HG03280 (cell line): Measurements from ENCODE around the gene SIM2.

Experiments
- ATAC-seq: cut with Tn5 transposase; IDR thresholded peaks from one replicate; pipeline ENCODE4 v1.9.1; 2021; ENCODE audit warnings: mild to moderate bottlenecking, moderate library complexity; ENCODE audit not compliant: unreplicated experiment

SIM2 gene

DNA sequence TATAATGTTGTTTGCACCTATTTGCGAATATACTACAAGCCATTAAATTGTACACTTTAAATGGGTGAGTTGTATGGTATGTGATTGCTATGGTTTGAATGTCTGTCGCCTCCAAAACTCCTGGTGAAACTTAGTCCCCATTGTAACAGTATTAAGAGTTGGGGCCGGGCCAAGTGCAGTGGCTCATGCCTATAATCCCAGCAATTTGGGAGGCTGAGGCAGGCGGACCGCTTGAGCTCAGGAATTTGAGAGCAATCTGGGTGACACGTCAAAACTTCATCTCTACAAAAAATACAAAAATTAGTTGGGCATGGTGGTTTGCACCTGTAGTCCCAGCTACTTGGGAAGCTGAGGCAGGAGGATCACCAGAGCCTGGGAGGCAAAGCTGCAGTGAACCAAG, 12.0 kb upstream of the SIM2 start:
- ATAC-seq: no peak

DNA sequence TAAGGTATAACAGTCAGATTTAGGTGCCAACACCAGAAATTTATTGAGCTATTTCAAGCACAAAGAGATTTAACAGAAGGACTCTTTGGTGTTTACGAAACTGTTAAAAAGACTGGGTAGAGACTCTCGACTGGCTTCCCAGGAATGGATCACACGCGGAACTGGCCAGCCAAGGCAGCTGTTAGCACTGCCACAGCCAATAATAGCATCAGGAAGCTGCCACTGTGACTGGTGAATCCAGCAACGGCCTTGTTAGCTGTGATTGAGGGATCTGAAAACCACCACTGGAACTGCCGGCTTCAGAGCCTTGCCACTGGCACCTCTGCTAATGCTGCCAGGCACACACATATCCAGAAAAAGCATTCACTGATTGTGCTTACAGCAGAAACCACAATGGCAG, 10.6 kb upstream of the SIM2 start:
- no peak for ATAC-seq

DNA sequence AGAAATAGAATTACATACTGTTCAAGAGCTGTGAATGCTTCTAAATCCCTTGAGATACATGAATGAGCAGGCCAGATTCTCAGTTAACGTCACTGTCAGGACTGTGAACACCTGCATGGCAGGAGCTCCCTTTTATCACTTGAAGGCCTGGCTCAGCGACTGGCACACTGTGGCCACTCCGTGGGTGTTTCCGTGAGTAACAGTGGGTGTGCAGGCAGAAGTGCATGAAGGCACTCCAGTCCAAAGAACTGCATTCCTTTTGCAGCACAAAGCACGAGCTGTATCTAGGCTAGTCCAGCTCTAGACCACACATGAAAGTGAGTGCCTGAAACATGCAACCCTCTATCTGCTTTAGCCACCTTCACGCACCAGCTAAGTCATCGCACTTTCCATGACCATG, 9.6 kb upstream of the SIM2 start:
- ATAC-seq: no peak

DNA sequence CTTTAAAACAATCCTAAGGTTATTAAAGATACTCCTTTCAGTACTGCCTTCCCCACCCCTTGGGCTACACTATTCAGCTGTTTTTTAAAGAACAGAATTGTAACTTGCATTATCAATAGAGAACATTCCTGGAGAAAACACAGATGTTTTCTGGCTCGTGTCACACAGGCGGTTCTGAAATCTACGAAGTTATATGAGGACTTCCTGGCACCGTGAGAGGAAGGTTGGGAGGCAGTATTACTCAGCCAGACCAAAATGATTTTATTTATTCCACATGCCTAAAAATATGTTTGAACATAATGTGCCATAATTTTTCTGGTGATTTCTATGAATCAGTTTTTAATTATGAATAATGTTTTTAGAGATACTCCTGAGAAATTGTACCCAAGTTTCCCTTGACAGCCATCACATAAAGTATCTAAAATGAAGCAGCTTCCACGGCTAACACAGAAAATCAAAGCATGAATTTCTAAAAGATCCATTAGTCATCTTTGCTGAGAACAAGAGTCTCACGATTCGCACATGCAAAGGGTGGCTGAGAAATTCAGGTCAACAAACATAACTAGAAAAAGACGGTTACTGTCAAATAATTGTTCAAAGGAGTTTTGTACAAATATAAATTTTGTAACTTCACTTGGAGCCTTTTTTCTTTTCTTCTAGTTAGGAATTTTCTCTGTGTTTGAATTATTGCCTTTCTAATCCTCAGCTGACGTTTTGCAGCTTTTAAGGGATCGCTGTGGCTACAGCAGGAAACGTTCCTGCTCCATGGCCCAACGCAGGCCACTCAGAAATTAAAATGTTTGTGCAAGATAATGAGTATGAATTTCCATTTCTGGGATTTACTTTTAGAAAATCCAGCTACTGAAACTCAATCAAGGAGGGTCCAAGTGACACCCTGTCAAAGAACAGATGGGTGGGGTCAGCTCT, 8.0 kb upstream of the SIM2 start:
- ATAC-seq: no peak

DNA sequence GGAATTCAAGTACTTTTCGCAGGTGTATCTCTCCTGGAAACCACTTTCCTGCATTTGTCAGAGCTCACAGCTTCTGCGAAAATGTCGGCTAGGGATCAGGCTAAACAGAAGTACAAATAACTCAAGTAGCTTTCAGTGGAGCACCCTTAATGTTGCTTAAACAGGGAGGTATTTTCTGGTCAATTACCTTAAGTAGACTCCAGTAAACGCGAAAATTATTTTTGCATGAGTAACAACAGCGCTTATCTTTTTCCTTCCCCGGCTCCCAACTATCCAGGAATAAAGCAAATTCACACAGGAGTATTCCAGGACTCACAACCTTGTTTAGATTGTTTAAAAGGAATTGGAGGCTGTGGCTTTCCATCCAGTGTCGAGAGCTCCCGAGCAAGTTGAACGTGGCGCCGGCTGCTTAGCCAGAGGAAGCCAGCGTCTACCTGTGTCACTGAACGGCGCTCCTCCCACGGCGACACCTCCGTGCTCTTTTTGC, 7.3 kb upstream of the SIM2 start:
- no peak for ATAC-seq

DNA sequence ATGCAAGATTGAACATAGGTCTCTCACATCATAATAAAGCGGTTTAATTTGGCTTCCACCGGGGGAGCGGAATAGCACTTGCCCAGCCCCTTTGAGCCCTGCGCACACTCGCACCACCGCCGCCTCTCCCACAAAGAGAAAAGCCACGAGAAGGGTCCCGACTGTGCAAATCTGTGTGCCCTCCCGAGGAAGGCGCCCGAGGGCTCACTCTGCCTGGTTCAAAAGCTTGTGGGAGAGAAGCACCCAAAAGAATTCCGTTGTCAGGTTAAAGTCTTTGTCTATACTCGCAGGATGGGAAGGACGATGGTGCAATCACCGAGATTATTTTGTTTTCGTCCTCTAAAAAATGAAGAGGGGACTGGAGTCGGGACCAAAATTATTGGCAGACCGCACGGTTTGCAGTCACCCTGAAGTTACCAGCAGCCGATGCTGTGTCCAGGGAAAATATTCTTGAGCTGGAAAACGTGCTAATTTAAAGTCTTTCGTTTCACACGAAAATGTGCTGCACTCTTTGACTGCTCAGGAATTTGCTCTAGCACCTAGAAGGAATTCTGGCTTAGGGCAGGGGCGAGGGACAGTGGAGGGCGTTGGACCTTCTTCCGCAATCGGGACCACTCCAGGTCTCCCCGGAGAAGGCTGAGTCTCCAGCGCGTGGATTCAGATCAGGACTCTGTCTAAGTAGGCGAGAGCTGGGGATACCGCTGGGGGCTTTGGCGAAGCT, 6.6 kb upstream of the SIM2 start:
- no peak for ATAC-seq

DNA sequence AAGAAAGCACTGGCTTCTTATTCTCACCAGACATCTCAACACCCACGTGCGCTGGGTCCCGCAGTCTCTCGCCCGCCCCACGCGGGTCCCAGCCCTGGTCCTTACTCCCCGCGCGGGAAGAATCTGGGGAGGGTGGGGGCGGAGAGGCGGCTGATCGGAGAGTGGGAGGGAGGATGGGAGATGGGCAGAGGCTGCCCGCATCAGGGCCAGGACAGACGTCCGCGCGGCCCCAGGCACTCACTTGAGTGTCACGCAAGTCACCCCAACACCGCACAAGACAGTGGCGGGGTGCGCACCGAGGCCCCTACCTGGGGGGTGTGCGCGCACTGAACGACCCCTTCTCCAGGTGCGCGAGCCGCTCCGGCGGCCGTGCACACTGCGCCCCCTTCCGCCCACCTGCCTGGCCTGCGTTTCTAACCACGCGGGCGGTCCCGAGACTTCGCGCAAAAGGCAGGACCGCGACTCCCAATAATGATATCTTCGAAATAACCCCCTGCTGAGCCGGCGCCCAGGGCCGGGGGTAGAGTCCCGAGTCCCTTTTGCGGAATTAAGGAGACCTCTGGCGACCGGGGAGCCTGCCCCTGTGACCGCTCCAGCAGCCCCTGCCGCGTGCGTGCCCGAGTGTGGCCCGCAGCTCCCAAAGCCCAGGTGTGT, 6.0 kb upstream of the SIM2 start:
- no peak for ATAC-seq

DNA sequence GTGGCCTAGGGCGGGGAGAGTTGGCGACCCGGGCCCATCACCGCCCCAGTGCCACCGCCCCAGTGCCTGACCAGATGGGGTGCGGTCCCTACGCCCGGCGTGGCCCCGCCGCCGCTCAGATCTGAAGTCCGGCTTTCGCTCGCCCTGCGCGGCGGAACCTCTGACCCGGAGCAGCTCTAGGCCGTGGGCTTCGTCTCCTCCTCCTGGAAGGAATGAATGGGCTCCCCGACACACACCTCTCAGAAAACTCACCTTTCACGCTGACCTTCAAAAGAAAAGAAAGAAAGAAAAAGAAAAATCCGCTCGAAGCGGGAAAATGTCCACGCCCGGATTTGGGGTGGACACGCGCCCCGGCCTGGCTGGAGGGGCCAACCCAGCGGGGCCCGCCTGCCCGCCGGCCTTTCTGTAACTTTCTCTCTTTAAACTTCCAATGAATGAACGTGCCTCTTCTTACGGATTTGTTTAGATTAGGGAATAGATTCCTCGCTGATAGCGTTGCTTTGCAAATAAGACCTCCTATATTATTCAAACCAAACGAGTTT, 5.4 kb upstream of the SIM2 start:
- ATAC-seq: no peak

DNA sequence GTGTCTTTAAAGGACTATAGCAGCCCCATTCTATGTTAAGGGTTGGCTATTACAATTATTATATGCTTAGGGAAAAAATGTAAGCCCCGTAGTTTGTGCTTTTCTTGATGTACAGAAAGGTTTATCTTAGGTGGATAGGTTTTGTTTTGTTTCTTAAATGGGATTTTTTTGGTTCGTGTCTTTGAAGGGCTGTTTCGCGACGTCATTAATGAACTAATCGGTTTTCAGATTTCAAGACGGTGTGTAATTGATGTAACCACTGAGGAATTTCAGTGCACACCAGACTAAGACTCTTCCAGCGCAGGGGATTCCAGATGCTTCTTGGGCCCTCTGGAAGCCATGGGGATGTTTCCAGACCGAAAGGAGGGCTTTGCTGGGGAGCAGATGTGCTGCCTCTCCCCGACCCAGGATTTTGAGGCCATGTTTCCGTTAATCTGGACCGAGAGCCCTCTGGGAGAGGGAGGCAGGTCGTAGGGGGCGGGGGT, 4.8 kb upstream of the SIM2 start:
- no peak for ATAC-seq

DNA sequence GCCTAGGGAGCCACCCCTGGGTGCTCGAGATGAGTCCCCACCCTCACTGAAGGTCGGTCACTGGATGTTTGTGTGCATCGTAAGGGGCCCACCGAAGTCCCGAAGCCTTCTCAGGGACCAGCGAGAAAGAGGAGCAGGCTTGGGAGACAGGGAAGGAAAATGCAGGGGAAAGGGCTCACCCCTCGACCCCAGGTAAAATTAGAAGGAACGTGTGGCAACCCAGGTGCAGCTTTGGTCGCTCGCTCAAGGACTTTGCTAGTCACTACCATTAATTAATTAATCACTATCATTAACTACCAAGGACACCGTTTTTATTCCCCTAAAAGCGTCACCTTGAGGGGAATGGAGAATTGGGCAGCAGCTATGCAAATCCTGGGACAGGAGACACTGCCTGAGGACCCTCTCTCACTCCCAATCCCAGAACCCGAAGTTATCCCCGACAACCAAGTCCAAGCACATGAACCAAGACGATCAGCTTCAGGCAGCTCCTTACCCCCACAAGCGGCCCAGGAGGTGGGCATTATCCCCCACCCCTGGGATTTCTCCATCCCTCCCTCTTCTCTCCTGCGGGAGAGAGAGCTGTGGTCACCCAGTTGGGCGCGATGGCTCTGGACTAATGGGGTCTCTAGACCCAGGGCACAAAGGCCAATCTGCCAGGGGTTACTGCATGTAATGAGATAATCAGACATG, 4.2 kb upstream of the SIM2 start:
- no peak for ATAC-seq

DNA sequence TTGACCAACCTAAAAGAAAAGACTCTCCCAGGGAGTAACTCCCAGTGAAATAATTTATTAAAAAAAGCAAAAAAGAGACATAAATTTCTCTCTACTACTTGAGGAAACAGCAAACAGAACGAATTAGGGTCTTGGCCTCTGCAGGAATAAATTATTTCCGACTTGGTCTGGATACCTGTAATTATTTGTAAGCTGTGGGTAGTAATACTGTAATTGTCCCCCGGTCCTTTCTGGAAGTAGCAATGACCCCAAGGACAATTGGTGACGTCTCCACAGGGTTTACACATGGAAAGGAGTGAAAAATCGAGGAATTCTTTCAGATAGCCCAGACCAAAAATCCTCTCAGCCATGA, 3.7 kb upstream of the SIM2 start:
- ATAC-seq: no peak

DNA sequence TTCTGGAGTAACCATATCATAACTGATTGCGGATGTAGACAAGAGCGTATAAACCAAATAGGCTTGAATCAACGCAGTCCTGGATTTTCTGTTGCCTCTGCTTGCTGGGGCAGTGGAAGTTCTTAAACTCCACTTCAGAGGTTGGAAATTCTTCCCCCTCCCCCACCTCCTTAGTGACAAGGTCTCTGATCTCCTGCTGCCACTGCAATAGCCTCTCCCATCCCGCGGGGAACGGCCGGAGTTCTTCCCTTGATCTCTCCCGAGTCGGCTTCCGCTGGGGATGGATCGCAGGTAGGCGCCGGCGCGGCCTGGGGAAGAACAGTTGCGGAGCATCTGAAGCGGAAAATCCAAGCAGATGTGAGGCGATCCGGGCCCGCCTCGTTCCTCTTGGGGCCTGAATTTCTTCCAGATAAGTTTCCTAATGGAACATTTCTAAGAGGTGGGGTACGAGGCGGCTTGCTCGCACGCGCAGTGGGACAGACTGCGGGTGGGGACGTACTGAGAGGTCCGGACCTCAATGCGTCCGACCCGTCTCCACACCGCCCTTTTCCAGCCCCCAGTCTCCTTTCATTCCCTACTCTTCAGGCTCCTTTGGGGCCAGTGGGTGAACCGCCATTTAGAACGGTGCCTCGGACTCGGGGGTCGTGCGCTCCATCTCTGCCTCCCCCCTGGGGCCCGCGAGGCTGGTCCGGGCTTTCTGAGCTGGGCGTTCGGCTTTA, 3.1 kb upstream of the SIM2 start:
- no peak for ATAC-seq

DNA sequence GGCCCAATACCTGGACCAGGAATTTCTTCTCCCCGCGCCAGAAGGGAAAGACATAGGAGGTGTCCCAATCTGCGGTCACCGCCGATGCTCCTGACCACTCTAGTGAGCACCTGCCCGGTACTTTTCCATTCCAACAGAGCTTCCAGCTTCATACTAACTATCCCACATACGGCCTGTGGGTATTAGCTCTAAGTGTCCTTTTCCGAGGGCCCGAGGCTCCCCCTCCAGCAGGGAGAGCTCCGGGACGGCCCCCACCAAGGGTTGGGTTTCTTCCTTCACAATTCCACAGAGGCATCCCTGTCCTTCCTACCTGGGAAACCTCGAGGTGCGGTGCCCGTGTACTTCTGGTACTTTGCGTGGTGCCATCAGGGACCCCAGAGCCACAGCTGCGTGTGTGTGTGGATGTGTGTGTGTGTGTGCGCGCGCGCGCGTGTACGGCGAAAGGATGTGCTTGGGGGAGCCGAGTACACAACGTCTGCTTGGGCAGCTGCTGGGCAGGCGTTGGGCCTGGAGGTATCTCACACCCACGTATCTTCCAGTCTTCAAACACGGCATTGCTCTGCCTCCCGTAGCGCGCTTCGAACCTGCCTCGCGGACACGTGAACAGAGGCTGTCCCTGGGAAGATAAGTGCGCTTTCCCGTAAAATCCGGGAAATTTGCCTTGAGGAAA, 2.4 kb upstream of the SIM2 start:
- no peak for ATAC-seq

DNA sequence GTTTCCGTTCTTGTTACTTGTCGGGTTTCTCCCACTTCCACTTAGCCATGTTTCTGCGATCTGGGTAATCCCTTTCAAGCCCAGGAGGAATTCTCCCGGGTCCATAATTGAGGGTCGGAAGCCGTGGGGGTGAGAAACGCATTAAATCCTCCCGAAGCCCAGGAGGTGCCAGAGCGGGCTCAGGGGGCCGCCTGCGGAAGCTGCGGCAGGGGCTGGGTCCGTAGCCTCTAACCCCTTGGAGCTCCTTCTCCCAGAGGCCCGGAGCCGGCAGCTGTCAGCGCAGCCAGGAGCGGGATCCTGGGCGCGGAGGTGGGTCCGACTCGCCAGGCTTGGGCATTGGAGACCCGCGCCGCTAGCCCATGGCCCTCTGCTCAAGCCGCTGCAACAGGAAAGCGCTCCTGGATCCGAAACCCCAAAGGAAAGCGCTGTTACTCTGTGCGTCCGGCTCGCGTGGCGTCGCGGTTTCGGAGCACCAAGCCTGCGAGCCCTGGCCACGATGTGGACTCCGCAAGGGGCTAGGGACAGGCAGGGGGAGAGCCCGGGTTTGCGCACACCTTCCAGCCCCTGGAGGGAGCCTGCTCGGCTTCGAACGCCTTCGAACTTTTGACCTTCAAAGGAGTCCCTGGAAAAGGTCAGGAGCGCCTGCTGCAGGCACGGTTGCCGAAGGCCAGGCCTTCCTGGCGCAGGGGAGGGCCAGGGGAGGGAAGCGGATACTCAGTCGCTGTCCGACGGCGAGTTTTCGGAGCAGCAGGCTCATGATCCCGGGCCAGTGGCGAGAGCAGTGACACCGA, 1.7 kb upstream of the SIM2 start:
- ATAC-seq: no peak

DNA sequence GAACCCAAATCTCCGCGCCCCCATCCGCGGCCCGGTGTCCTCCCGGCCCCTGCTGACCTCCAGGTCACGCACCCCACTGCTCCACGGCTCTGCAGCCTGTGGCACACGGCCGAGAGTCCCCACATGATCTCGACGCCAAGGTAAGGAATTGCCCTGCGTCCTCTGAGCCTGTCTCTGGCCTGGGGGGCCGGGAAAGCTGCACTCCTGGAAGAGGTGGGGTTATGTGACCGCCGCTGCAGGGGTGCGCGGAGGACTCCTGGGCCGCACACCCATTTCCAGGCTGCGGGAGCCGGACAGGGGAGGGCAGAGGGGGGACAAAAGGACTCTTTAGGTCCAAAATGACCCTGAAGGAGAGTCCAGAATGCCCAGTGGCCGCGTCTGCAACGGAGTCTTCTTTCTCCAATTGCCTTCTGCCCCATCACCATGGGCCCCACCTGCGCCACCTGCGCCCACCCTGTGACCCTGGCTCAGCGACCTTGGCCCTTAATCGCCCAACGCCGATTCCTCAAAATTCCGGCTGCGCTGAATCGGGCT, 997 bp upstream of the SIM2 start:
- no peak for ATAC-seq

DNA sequence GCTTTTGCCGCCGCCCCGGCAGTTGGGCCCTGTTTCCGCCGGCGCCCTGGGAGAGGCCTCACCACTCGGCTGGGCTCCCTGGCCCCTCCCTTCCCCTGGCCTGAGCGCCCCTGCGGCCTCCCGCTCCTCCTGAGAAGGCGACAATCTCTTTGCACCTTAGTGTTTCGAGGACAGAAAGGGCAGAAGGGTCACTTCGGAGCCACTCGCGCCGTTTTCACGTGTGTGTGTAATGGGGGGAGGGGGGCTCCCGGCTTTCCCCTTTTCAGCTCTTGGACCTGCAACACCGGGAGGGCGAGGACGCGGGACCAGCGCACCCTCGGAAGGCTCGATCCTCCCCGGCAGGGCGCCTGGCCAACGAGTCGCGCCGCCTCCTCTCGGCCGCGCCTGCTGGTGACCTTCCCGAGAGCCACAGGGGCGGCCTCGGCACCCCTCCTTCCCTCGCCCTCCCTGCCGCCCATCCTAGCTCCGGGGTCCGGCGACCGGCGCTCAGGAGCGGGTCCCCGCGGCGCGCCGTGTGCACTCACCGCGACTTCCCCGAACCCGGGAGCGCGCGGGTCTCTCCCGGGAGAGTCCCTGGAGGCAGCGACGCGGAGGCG, 432 bp upstream of the SIM2 start:
- ATAC-seq: no peak

DNA sequence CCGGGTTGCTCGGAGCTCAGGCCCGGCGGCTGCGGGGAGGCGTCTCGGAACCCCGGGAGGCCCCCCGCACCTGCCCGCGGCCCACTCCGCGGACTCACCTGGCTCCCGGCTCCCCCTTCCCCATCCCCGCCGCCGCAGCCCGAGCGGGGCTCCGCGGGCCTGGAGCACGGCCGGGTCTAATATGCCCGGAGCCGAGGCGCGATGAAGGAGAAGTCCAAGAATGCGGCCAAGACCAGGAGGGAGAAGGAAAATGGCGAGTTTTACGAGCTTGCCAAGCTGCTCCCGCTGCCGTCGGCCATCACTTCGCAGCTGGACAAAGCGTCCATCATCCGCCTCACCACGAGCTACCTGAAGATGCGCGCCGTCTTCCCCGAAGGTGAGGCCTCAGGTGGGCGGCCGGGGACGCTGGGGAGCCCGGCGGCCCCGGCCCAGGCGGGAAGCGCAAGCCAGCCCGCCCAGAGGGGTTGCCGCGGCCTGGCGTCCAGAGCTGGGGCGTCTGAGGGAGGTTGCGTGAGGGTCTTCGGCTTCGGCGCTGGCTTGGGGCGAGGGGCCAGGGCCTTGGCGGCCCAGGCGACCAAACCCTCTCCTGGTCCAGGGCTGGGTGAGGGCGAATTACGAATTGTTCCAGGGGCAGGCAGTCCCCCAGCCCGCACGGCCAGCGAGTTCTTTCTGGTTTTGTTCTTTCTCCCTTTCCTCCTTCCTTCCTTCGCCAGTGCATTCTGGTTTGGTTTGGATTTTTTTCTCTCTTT, 805 bp downstream of the SIM2 start:
- ATAC-seq: no peak
